IMR-90 (cell line): ENCODE measurements around the gene IPO13.

Experiments
- CTCF ChIP-seq: conservative IDR thresholded peaks from 2 replicates; pipeline ENCODE4 v1.5.1; 2012; ENCODE audit warnings: mild to moderate bottlenecking, low read depth, low read length, improper control_type of control experiment
- POLR2A ChIP-seq: IDR thresholded peaks from 2 replicates; pipeline ENCODE4 v1.6.1; 2012; ENCODE audit warnings: mild to moderate bottlenecking, low read depth, low read length

GRCh38 chr1:44016041-44016889 is 69.5 kb downstream of the IPO13 start:
- TF ChIP-seq POLR2A (no peak), CTCF (no peak)
